GM18498 (cell line): Measurements from ENCODE around the gene UGT1A8.
"Not testable (repeated sequence)": the region's sequence is repeated elsewhere in the genome, so short reads cannot be mapped to it uniquely, and the experiment has no call there.

Source experiments
- ATAC-seq: cut with Tn5 transposase; IDR thresholded peaks from one replicate; pipeline ENCODE4 v1.9.1; 2021; ENCODE audit warnings: mild to moderate bottlenecking, moderate library complexity; ENCODE audit not compliant: unreplicated experiment

The UGT1A8 gene

GRCh38 chr2:233681521-233682099 lies 64.2 kb downstream of the UGT1A8 start, which contains the start of gene UGT1A7:
UGT1A7 (plus strand) TSS chr2:233681901; CDS start chr2:233681938, 37 bp downstream.
- no peak for ATAC-seq

- no peak for ATAC-seq
These were observed 67.2 kb downstream of the UGT1A8 start for GRCh38 chr2:233684640-233685039.

GRCh38 chr2:233686928-233687327 lies 69.5 kb downstream of the UGT1A8 start:
- ATAC-seq: no peak

- ATAC-seq: no peak
These were observed 70.9 kb downstream of the UGT1A8 start for GRCh38 chr2:233688341-233688740.

GRCh38 chr2:233689031-233689430 lies 71.6 kb downstream of the UGT1A8 start:
- no peak for ATAC-seq

GRCh38 chr2:233689501-233689900 lies 72.1 kb downstream of the UGT1A8 start:
- ATAC-seq: no peak

- ATAC-seq: no peak
These were observed 73.0 kb downstream of the UGT1A8 start for GRCh38 chr2:233690444-233690843.

- no peak for ATAC-seq
These were observed 74.3 kb downstream of the UGT1A8 start for GRCh38 chr2:233691443-233692433.

GRCh38 chr2:233692648-233693047 lies 75.2 kb downstream of the UGT1A8 start, which contains the start of gene UGT1A6:
UGT1A6 (plus strand) TSS chr2:233692890; CDS start chr2:233693005, 115 bp downstream.
- no peak for ATAC-seq

GRCh38 chr2:233693963-233694362 lies 76.5 kb downstream of the UGT1A8 start:
- ATAC-seq: no peak

- no peak for ATAC-seq
These were observed 81.3 kb downstream of the UGT1A8 start for GRCh38 chr2:233698740-233699139.

GRCh38 chr2:233699424-233700027 lies 82.1 kb downstream of the UGT1A8 start:
- no peak for ATAC-seq

GRCh38 chr2:233700028-233700635 lies 82.7 kb downstream of the UGT1A8 start:
- no peak for ATAC-seq

- ATAC-seq: not testable (repeated sequence)
These were observed 83.4 kb downstream of the UGT1A8 start for GRCh38 chr2:233700842-233701241.

- ATAC-seq: no peak
These were observed 84.8 kb downstream of the UGT1A8 start for GRCh38 chr2:233702238-233702637.

- ATAC-seq: no peak
These were observed 88.6 kb downstream of the UGT1A8 start for GRCh38 chr2:233705911-233706506.

GRCh38 chr2:233706720-233707119 lies 89.3 kb downstream of the UGT1A8 start:
- ATAC-seq: no peak

GRCh38 chr2:233707940-233708644 lies 90.7 kb downstream of the UGT1A8 start:
- ATAC-seq: no peak

GRCh38 chr2:233708942-233709341 lies 91.5 kb downstream of the UGT1A8 start:
- no peak for ATAC-seq
